GM19467 (cell line): ENCODE measurements around the gene SAMD1.

ENCODE experiments used
- ATAC-seq: cut with Tn5 transposase; IDR thresholded peaks from one replicate; pipeline ENCODE4 v1.9.1; 2021; ENCODE audit warnings: mild to moderate bottlenecking, moderate library complexity; ENCODE audit not compliant: unreplicated experiment

SAMD1 gene

GRCh38 chr19:14089662-14090508 lies 666 bp downstream of the SAMD1 start:
- no peak for ATAC-seq

GRCh38 chr19:14089412-14089661 lies 1.2 kb downstream of the SAMD1 start:
- ATAC-seq: no peak

GRCh38 chr19:14088634-14089411 lies 1.7 kb downstream of the SAMD1 start:
- ATAC-seq: no peak

GRCh38 chr19:14086098-14086497 lies 4.5 kb downstream of the SAMD1 start:
- ATAC-seq: no peak

- ATAC-seq: no peak
Observed at GRCh38 chr19:14085309-14085995, 5.1 kb downstream of the SAMD1 start, which contains the start of gene C19orf67. TSS of gene C19orf67 (minus strand) at chr19:14085783. CDS start at chr19:14085627, 156 bp downstream.

- ATAC-seq: no peak
Observed at GRCh38 chr19:14082675-14082960, 7.9 kb downstream of the SAMD1 start.

- peak; percentile 14 for ATAC-seq
Observed at GRCh38 chr19:14081797-14082674, 8.5 kb downstream of the SAMD1 start.

- ATAC-seq: peak; percentile 79
Observed at GRCh38 chr19:14080887-14081796, 9.4 kb downstream of the SAMD1 start.

- ATAC-seq: no peak
Observed at GRCh38 chr19:14078411-14078810, 12.1 kb downstream of the SAMD1 start.

GRCh38 chr19:14073925-14074838 lies 16.4 kb downstream of the SAMD1 start:
- no peak for ATAC-seq

GRCh38 chr19:14073261-14073924 lies 17.2 kb downstream of the SAMD1 start:
- peak; percentile 44 for ATAC-seq

GRCh38 chr19:14072535-14073260 lies 17.9 kb downstream of the SAMD1 start, which contains the start of gene MISP3:
TSS of gene MISP3 (plus strand) at chr19:14072786. CDS start at chr19:14073310, 524 bp downstream.
- no peak for ATAC-seq

GRCh38 chr19:14070268-14071050 lies 20.1 kb downstream of the SAMD1 start:
- no peak for ATAC-seq

- ATAC-seq: no peak
Observed at GRCh38 chr19:14066134-14066533, 24.4 kb downstream of the SAMD1 start.

GRCh38 chr19:14063105-14063504 lies 27.4 kb downstream of the SAMD1 start:
- ATAC-seq: no peak

- no peak for ATAC-seq
Observed at GRCh38 chr19:14062558-14062855, 28.0 kb downstream of the SAMD1 start.
